Left ventricle myocardium inferior (tissue), 1 donor: ENCODE results near the gene LANCL1. TPM values are rescaled to one million over a fixed set of nuclear protein-coding genes. Genes with fewer than 3 reads are reported as not detected.
A peak's percentile ranks its signal among the peaks of the same experiment; 100 is the strongest.

Experiments used
- DNase-seq: peaks from one replicate; pipeline ENCODE4 v3.0.0-alpha.2; 2020
- H3K27ac ChIP-seq: fragments of 200-600 bp; replicated peaks from 2 replicates; pipeline ENCODE4 v1.8.0; 2021
- H3K27me3 ChIP-seq: fragments of 200-600 bp; 2 replicates; pipeline ENCODE4 v1.8.0; 2021; ENCODE audit warnings: low read depth
- H3K36me3 ChIP-seq: fragments of 200-600 bp; 2 replicates; pipeline ENCODE4 v1.8.0; 2021
- H3K4me1 ChIP-seq: fragments of 200-600 bp; 2 replicates; pipeline ENCODE4 v1.8.0; 2021
- H3K4me3 ChIP-seq: fragments of 200-600 bp; 2 replicates; pipeline ENCODE4 v1.8.0; 2021; ENCODE audit warnings: mild to moderate bottlenecking, moderate library complexity
- H3K9me3 ChIP-seq: fragments of 200-600 bp; replicated peaks from 2 replicates; pipeline ENCODE4 v1.8.0; 2021
- intact Hi-C: fragments of 100-400 bp; cut with micrococcal nuclease; formaldehyde crosslinking; loops from one replicate; pipeline ENCODE4 v1.11.0; 2022
- total RNA-seq: library from RNA; stranded (reverse); fragmentation: NEBNext Ultra II Directional; extraction: Animal tissue kit (Norgen Biotek cat#: 25700); gene quantifications from one replicate; pipeline ENCODE4 v1.2.1, GENCODE V29; 2021
- TF ChIP-seq, protein P1 (sequence below): fragments of 200-600 bp; IDR thresholded peaks from 2 replicates; pipeline ENCODE4 v1.8.0; 2021; ENCODE audit warnings: antibody characterized with exemption, mild to moderate bottlenecking, borderline replicate concordance
- donor health status: DM: no; HTN: yes; CAD: no; lungs with severe emphysema.

LANCL1 gene
- total RNA-seq, 1 donor from 2014 or later: 65.4 TPM

DNA sequence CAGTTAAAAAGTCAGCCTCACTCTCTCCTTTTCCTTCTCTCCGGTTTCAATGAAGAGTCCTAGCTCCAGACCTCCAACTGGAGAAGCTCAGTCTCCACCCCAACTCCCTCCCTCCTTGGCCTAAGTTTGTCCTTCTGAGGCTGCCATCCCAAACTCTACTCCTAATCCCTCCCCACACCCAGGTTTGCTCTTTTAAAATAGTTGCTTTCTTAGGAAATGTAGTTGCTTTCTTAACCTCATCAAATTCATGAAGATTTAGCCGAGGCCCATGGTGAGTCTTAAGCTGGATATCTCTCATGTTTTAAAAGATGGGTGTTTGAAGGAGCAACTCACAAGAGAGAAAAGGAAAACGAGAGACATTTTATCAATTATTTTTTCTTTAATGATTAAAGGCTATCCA, 937 bp upstream of the LANCL1 start:
- TF ChIP-seq, protein P1, sequence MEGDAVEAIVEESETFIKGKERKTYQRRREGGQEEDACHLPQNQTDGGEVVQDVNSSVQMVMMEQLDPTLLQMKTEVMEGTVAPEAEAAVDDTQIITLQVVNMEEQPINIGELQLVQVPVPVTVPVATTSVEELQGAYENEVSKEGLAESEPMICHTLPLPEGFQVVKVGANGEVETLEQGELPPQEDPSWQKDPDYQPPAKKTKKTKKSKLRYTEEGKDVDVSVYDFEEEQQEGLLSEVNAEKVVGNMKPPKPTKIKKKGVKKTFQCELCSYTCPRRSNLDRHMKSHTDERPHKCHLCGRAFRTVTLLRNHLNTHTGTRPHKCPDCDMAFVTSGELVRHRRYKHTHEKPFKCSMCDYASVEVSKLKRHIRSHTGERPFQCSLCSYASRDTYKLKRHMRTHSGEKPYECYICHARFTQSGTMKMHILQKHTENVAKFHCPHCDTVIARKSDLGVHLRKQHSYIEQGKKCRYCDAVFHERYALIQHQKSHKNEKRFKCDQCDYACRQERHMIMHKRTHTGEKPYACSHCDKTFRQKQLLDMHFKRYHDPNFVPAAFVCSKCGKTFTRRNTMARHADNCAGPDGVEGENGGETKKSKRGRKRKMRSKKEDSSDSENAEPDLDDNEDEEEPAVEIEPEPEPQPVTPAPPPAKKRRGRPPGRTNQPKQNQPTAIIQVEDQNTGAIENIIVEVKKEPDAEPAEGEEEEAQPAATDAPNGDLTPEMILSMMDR: no peak
- no peaks in the 10 kb centered on the region for H3K27me3 ChIP-seq
- H3K4me1 ChIP-seq: peaks cover 27% of the 10 kb centered on the region
- DNase-seq: no peak
- intact Hi-C loops: no loop called here
- H3K9me3 ChIP-seq: no peaks in the 10 kb centered on the region
- peaks cover 9% of the 10 kb centered on the region for H3K36me3 ChIP-seq
- H3K4me3 ChIP-seq: peak overlapping the region; percentile 80
- H3K27ac ChIP-seq: peak overlapping the region; percentile 87

DNA sequence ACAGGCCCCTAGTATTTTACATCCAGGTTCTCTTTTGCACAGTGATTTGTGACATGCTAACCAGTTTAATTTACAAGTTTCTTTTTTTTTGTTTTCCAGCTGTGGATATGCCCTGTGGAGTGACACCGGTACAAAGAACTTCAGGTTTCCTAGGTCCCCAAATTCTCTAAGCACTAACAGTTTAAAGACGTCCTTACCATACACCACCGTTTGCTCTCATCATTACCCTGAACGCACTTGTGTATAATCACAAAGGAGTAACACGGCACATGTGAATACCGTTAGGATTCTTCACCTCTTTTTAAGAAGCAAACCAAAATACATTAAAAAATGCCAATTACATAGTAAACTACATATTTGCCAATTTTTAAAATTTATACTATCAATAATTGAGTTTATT, 853 bp downstream of the LANCL1 start:
- TF ChIP-seq, protein P1: no peak
- H3K4me3 ChIP-seq: peak overlapping the region; percentile 80
- no peaks in the 10 kb centered on the region for H3K27me3 ChIP-seq
- H3K36me3 ChIP-seq: peaks cover 22% of the 10 kb centered on the region
- no peaks in the 10 kb centered on the region for H3K9me3 ChIP-seq
- H3K4me1 ChIP-seq: peaks cover 27% of the 10 kb centered on the region
- intact Hi-C loops: no loop called here
- DNase-seq: no peak
- H3K27ac ChIP-seq: peak overlapping the region; percentile 87

DNA sequence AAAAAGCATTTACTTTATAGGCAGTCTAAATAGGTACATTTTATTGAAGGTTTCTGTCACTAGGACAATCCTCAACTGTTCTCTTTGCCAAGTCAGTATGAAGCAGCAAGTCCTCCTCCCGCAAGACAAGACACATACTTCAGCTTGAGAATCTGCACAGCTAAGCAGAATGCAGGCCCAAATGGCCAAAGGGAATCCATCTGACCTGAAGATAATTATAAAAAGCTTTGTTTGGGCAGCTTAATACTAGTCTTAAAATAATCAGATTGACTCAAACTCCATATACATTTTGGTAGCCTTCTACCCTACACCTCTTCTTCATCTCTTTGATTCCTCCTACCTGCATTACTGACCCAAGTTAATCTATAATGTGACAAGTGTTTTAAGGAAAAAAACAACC, 1.8 kb downstream of the LANCL1 start:
- H3K27ac ChIP-seq: no peak overlapping the region
- intact Hi-C loops: no loop called here
- no peaks in the 10 kb centered on the region for H3K9me3 ChIP-seq
- H3K36me3 ChIP-seq: peaks cover 31% of the 10 kb centered on the region
- no peak for DNase-seq
- H3K4me1 ChIP-seq: peaks cover 27% of the 10 kb centered on the region
- no peak overlapping the region for H3K4me3 ChIP-seq
- no peaks in the 10 kb centered on the region for H3K27me3 ChIP-seq
- TF ChIP-seq, protein P1: no peak

DNA sequence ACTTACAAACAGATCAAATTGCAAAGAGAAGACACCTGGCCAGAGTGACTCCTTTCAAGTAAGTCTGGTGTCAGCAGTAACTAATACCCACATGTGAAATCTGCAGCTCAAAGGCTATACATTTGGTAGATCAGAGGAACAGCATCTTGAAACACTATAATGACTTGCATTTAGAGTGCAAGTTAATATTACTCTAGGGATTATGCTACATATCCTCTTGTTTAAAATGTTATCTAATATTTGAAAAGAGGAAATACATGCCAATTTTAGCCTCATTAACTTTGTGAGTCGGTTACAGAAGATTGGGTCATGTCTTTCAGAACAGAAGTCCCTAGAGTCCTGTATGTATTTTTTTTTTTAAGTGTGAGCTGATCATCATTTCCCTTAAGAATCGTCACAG, 15.2 kb downstream of the LANCL1 start:
- H3K4me1 ChIP-seq: no peaks in the 10 kb centered on the region
- TF ChIP-seq, protein P1: no peak
- no peaks in the 10 kb centered on the region for H3K9me3 ChIP-seq
- no peak for DNase-seq
- peaks cover 43% of the 10 kb centered on the region for H3K36me3 ChIP-seq
- intact Hi-C loops: no loop called here
- no peaks in the 10 kb centered on the region for H3K27me3 ChIP-seq
- no peak overlapping the region for H3K4me3 ChIP-seq
- H3K27ac ChIP-seq: no peak overlapping the region

DNA sequence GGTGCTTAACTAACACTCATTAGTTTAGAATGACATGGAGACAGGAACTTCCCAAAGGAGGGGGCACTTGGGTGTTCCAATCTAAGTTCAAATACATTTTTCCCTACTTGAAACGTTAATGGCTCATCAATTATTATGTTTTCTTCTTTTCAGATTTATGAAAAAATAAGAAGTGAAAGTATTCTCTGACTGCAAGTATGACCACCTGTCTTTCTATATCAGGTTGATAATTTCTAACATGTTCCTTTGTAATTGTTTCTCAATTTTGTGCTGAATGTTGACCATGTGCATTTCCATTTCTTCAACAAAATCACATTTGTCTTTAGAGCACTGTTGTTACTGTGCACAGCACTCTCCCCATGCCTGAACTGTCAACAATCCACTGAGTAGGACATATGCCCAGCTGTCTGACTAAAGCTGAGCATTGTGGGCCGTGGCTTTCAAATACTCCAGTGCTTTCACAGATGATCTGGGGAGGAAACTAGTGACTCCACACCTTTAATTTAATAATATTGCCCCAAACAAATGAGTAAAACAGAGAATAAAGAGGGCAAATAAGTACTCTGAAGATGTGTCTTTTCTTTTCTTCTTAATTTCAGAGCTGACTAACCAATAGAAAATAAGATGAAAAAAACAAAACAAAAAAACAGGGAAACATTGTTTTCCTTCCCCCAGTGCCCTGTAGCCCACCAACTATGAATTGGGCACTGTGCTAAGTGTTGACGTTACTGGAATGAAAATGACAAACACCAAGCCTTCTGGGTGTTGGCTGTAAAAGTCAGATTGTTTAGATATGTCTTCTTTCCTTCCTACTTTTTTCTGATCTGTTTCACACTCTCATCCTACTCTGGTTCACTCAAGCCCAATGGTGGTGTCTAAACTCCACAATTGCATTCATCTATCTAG, 16.0 kb downstream of the LANCL1 start:
- no peaks in the 10 kb centered on the region for H3K4me1 ChIP-seq
- H3K9me3 ChIP-seq: no peaks in the 10 kb centered on the region
- TF ChIP-seq, protein P1: no peak
- intact Hi-C loops: no loop called here
- no peaks in the 10 kb centered on the region for H3K27me3 ChIP-seq
- H3K4me3 ChIP-seq: no peak overlapping the region
- H3K36me3 ChIP-seq: peaks cover 40% of the 10 kb centered on the region
- no peak for DNase-seq
- no peak overlapping the region for H3K27ac ChIP-seq
